Raji (cell line): ENCODE results near the gene IFT20.

Experiments used
- POLR2A ChIP-seq: IDR thresholded peaks from 2 replicates; pipeline ENCODE4 v1.6.1; 2011; ENCODE audit warnings: low read depth, low read length, control low read depth; ENCODE audit not compliant: insufficient read depth

The IFT20 gene

DNA sequence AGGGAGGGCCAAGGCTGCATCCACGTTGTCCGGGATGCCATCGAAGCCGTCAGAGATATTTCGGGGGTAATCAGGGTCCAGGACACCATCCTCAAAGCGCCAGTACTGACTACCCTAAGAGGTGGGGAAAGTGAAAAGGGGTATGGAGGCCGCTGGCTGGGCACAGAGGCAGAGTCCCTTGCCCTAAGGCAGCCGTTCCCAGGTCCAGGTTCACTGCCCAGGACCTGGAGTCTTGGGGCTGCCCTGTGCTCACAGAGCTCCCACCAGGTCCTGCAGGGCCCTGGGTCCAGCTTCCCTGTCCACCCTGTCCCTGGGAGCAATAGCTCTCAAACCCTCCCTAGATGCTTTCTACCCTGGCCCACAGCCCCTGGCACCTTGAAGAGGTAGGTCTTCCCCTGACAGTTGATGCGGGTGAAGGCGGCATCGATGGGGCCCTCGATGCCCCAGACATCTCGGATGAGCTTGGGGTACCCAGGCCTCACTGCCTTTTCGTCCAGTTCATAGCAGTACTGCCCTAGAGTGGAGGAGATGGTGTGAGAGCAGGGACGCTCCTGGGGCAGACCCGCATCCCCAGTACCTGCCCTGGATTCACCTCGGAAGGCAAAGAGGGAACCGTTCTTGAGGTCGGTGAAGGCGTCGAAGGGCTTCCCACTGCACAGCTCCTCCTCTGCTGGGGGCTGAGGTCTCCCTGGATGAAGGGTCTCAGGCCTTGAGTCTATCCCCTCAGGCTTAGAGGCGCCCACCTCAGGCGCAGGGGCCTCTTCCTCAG lies 33.8 kb upstream of the IFT20 start:
- no peak for TF ChIP-seq POLR2A

- TF ChIP-seq POLR2A = no peak
Observed at GRCh38 chr17:28368306-28368831, 33.1 kb upstream of the IFT20 start.

- no peak for TF ChIP-seq POLR2A
Observed at GRCh38 chr17:28367641-28368305, 32.5 kb upstream of the IFT20 start.

GRCh38 chr17:28366605-28367004 lies 31.3 kb upstream of the IFT20 start:
- TF ChIP-seq POLR2A = no peak

GRCh38 chr17:28365487-28365886 lies 30.2 kb upstream of the IFT20 start:
- no peak for TF ChIP-seq POLR2A

- no peak for TF ChIP-seq POLR2A
Observed at GRCh38 chr17:28364665-28365363, 29.5 kb upstream of the IFT20 start, which contains the start of gene SEBOX. SEBOX (minus strand) TSS chr17:28365199; CDS start chr17:28365151, 48 bp downstream.

DNA sequence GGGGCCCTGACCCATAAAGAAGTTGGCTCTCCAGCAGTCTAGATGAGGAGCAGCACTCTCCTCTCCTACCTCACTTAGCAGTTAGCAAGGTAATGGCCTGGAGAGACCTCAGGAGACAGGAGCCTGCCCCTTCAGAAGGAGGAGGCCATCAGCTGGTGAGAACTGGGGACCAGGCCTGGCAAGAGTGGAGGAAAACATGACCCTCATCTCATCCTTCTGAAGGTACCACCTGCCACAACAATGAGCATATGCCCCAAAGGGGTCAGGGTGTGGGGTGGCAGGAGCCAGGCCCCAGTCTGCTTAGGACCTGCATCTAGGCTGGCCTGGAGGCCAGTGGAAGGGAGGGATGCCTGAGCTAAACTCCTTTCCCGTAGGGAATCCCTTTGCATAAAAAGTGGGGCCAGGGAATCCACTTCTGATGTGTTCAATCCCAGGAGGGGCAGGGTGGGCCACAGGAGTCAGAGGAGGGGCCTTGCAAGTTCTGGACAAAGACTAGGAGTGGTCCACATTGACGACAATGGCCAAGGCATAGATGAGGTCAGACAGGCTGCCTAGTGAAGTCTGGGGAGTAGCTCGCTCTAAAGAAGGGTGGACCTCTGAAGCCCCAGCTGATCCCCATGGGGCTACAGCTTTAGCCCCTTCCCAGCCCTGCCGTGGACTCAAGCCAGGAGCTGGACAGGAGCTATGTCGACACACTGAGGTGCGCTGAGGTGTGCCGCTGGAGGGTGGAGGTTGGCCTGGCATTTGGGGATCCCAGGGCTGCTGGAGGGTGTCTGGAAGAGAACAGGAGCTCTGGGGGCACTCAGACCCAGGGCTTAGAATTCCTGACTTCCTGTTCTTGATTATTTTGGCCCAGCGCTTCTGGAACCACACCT lies 28.7 kb upstream of the IFT20 start:
- no peak for TF ChIP-seq POLR2A

GRCh38 chr17:28363186-28363585 lies 27.9 kb upstream of the IFT20 start:
- TF ChIP-seq POLR2A = no peak

DNA sequence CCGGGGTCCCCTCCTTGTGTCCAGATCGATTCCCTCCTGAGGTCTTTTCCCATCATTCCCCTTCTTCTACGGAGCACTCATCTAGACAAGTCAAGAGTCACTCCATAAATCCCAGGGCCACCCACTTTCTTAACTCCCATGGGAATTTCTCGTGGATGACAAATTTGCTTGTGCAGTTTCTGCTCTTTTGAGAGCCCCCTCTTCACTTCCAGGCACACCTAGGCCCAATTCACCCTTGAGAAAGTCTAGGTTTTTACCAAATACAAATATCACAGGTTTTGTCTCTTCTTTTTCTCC lies 22.6 kb upstream of the IFT20 start:
- no peak for TF ChIP-seq POLR2A

- TF ChIP-seq POLR2A = peak; percentile 80
Observed at GRCh38 chr17:28357061-28357900, 22.0 kb upstream of the IFT20 start, which contains the start of gene POLDIP2. POLDIP2 (minus strand) TSS chr17:28357527; CDS start chr17:28357448, 79 bp downstream.

- TF ChIP-seq POLR2A = no peak
Observed at GRCh38 chr17:28350271-28350670, 15.0 kb upstream of the IFT20 start.

DNA sequence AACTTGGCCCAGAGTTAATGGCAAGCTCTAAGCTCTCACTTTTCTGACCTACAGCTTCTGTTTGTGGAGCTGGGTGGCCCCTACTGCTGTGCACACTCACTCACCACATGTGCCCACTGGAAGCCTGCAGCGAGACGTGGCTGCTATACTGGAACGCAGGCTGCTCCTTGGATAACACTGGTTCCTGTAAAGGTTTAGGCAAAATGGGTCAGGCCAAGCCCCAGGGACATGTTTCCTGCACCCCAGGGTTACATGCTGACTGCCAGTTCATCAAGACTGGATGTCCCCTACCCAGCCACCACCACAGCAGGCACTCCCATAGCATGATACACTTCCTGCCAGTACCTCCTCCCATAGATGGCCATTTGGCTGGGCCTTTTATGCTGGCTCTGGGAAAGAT lies 13.7 kb upstream of the IFT20 start:
- no peak for TF ChIP-seq POLR2A

DNA sequence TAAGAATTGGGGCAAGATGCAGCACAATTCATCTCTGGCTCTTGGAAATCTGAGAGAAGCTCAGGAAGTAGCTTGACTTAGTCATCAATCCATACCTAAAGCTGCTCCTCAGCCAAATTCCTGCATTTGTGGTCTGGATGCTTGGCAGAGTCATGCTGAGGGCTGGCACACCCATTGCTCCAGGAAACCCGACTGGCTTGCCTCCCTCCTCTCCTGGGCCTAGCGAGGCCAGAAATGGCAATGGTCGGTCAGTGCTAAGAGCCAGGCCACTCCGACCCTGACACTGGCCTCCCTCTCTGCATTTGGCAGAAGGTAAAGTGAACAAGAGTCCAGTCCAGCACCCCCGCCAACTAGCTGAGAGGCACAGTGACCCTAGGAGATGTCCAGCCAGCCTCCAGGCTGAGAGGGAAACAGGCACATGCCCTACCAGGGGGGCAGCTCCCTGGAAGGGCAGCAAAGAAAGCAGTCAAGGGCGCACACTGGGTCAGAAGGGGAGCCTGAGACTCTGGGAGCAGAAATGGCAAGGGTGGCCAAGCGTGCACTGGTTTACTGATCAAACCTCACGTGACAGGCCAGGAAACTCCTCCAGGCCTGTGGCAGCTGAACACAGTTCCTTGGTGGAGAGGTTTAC lies 12.1 kb upstream of the IFT20 start:
- no peak for TF ChIP-seq POLR2A

- TF ChIP-seq POLR2A = no peak
Observed at GRCh38 chr17:28346746-28347246, 11.5 kb upstream of the IFT20 start.

DNA sequence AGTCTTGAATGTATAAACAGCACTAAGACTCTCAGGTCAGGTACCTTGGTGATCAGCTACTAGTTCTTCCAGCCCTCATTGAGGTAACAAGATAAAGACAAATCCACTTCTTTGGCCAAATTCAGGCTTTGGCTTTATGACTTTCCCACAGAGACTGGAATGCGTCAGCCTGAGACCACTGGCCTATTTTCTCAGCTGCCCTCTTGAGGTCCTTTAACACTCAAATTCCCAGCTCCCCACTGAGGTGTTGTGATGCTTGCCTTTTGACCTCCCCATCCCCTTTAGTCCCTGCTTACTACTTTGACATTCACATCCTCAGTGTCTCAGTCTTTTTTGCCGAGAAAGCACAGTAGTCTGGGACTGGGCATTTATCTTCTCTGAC lies 10.9 kb upstream of the IFT20 start:
- TF ChIP-seq POLR2A = no peak
